K562 (cell line): ENCODE data around the gene ACTL9. TPM values are rescaled to one million over a fixed set of nuclear protein-coding genes. Genes with fewer than 3 reads are reported as not detected.

Experiments
- AFF4 ChIP-seq: sonication (generic); formaldehyde crosslinking; IDR thresholded peaks from 2 replicates; pipeline ENCODE4 v1.8.0; 2023; ENCODE audit warnings: mild to moderate bottlenecking, missing genetic modification reagents
- CHD1 ChIP-seq: fragments of 200-600 bp; sonication (generic); IDR thresholded peaks from one replicate; pipeline ENCODE4 v1.6.1; 2012; ENCODE audit warnings: mild to moderate bottlenecking, moderate library complexity, low read length, inconsistent platforms
- CHD7 ChIP-seq: fragments of 200-600 bp; sonication (generic); IDR thresholded peaks from one replicate; pipeline ENCODE4 v1.6.1; 2012; ENCODE audit warnings: mild to moderate bottlenecking, low read depth, low read length, inconsistent platforms
- POLR2AphosphoS2 ChIP-seq: IDR thresholded peaks from 2 replicates; pipeline ENCODE4 v1.6.1; 2012; ENCODE audit warnings: low read length, improper control_type of control experiment
- RNF219 ChIP-seq: fragments of 250-450 bp; sonication (Bioruptor Pico); IDR thresholded peaks from 2 replicates; pipeline ENCODE4 v1.5.0; 2022; ENCODE audit warnings: mild to moderate bottlenecking
- SNIP1 ChIP-seq: fragments of 450-650 bp; IDR thresholded peaks from 2 replicates; pipeline ENCODE4 v1.7.1; 2017; ENCODE audit warnings: low read depth, mild to moderate bottlenecking
- ZBTB43 ChIP-seq: sonication (generic); formaldehyde crosslinking; IDR thresholded peaks from 2 replicates; pipeline ENCODE4 v1.8.0; 2023; ENCODE audit warnings: mild to moderate bottlenecking, missing genetic modification reagents
- polyA plus RNA-seq, 8 experiments: library from polyadenylated mRNA; depleted of rRNA in 4 of 8; stranded (reverse) in 5 of 8; unstranded in 3 of 8; fragments of >200 nt; fragmentation: Nextera tagmentation in 2 of 8; fragmentation: Illumina TruSeq in 1 of 8; extraction: Ambion mirVana in 2 of 8; extraction: Trizol in 1 of 8; gene quantifications; 2 replicates each; pipeline versions ENCODE4 v1.2.1 to v1.2.3, GENCODE V29; 2011 to 2014; ENCODE audit warnings: inconsistent platforms in 1 of 8, missing spikeins in 1 of 8
- total RNA-seq, 7 experiments: library from RNA; depleted of rRNA in 6 of 7; stranded (reverse); fragments of >200 nt in 6 of 7; fragmentation: Illumina TruSeq in 2 of 7; extraction: Trizol in 2 of 7; gene quantifications; 2 replicates each; pipeline versions ENCODE4 v1.2.1 to v1.2.3, GENCODE V29; 2011 to 2021; ENCODE audit warnings: low replicate concordance in 1 of 7

ACTL9 gene
- total and polyA plus RNA-seq, 9 of the 15 experiments (the other 6 are each of a cell fraction or from before 2014, with no cell fraction given): not detected

GRCh38 chr19:8684001-8684902 is 14.3 kb downstream of the ACTL9 start (continued):
- TF ChIP-seq ZBTB43 (no peak), CHD1 (no peak), POLR2AphosphoS2 (no peak), CHD7 (no peak), SNIP1 (no peak), AFF4 (CRISPR knock-in tag) (no peak), RNF219 (CRISPR knock-in tag) (no peak)
